ENCODE results near the gene FRMD5. TPM values are rescaled to one million over a fixed set of nuclear protein-coding genes. Genes with fewer than 3 reads are reported as not detected.

FRMD5 gene
- total RNA-seq, 1 experiment from 2014 or later: 3.9 TPM

- Histone ChIP-seq H3K23ac (ENCODE audit: insufficient read length, low read depth, low read length) (no peak overlapping the region), H3K4ac (ENCODE audit: low read depth, low read length) (no peak overlapping the region), H2BK120ac (ENCODE audit: low read depth, low read length, poor library complexity, severe bottlenecking) (no peak overlapping the region), H4K5ac (ENCODE audit: insufficient read length, low read depth, low read length) (no peak overlapping the region), H3K56ac (ENCODE audit: insufficient read length, low read depth, low read length) (no peak overlapping the region), H2BK15ac (ENCODE audit: low read depth, low read length) (no peak overlapping the region), H3K4me1 (ENCODE audit: insufficient read depth, low read length) (no peaks in the 10 kb centered on the region), H4K20me1 (ENCODE audit: control insufficient read depth, insufficient read depth, insufficient read length) (no peaks in the 10 kb centered on the region), H3K23me2 (ENCODE audit: insufficient read length, low read depth, low read length, poor library complexity, severe bottlenecking) (no peaks in the 10 kb centered on the region), H3K9me3 (ENCODE audit: control insufficient read depth, low read depth, low read length) (no peaks in the 10 kb centered on the region), H4K91ac (ENCODE audit: insufficient read length, low read depth, low read length) (no peak overlapping the region), H4K8ac (replicated peaks; ENCODE audit: insufficient read length, low read depth, low read length) (no peak overlapping the region), H2AFZ (ENCODE audit: low read length) (no peak overlapping the region), H2BK12ac (ENCODE audit: insufficient read length, low read depth, low read length) (no peak overlapping the region), H3K9ac (ENCODE audit: extremely low read depth, insufficient read length, low read length) (no peak overlapping the region), H2BK5ac (ENCODE audit: insufficient read length, low read length) (no peak overlapping the region), H2AK5ac (ENCODE audit: insufficient read length, low read length) (no peak overlapping the region), H3K79me1 (ENCODE audit: insufficient read depth, low read depth, low read length, poor library complexity, severe bottlenecking) (no peaks in the 10 kb centered on the region), H3K27ac (ENCODE audit: insufficient read length, low read depth, low read length) (no peak overlapping the region), H3K27me3 (ENCODE audit: insufficient read depth, low read length) (no peaks in the 10 kb centered on the region), H3K18ac (ENCODE audit: insufficient read length, low read depth, low read length) (no peak overlapping the region), H3K14ac (ENCODE audit: insufficient read depth, low read length) (no peak overlapping the region), H3K4me2 (ENCODE audit: insufficient read depth, insufficient read length, low read length) (no peak overlapping the region), H3K79me2 (ENCODE audit: insufficient read depth, low read length) (0 out of 2 replicates have a peak, but pooled peaks cover 2% of the 10 kb centered on the region), H2BK20ac (ENCODE audit: low read depth, low read length, poor library complexity, severe bottlenecking) (no peak overlapping the region), H3T11ph (ENCODE audit: low read length) (no peak overlapping the region)
- H3K9me3 Mint-ChIP-seq: no peaks in the 10 kb centered on the region
- no peak for DNase-seq
- H3K27me3 Mint-ChIP-seq (ENCODE audit: low read depth): no peaks in the 10 kb centered on the region
- H3K27ac Mint-ChIP-seq: no peak overlapping the region; a peak in 1 of 7 replicates
- H3K4me3 Mint-ChIP-seq: no peak overlapping the region
- TF ChIP-seq CTCF (conservative IDR thresholded peaks at IDR 0.05): peak; percentile 28; the same call in 2 of the 3 replicates
- no CpG with 5 or more reads among the region's 5 CpGs for WGBS (ENCODE audit: extremely low coverage, insufficient read length, low lambda C conversion rate)
- no peaks in the 10 kb centered on the region for H3K36me3 Mint-ChIP-seq (ENCODE audit: insufficient read depth in 1 of 3, low read depth in 3 of 3)
- H3K4me1 Mint-ChIP-seq: no peaks in the 10 kb centered on the region
Measured at GRCh38 chr15:44129911-44130310, 65.2 kb downstream of the FRMD5 start.
